CD4-positive, alpha-beta T cell treated with Interferon gamma for 1 hour (primary cell): Measurements from ENCODE around the gene SUGCT.
"Not testable (repeated sequence)": the region's sequence is repeated elsewhere in the genome, so short reads cannot be mapped to it uniquely, and the experiment has no call there.

Experiments
- DNase-seq: peaks from one replicate; pipeline ENCODE4 v3.0.0-alpha.2; 2020

SUGCT gene

DNA sequence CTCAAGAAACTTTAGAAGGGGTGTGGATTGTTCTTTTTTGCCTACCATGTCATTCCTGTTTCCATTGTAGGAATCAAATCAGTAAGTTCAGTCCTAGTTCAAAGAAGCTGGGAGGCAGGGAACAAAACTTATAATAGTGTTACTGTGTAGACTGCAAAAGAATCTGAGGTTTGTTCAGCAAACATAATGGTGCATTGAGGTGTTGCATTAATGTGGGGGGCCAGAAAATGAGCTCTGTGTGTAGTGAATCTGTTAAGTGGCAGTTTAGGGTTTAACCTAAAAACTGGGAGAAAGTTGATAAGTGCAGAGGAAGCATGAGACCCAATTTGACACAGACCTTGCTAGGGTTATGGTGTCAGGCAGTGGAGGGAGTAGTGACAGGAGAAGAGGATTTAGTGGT, 197.7 kb downstream of the SUGCT start:
- DNase-seq: no peak

DNA sequence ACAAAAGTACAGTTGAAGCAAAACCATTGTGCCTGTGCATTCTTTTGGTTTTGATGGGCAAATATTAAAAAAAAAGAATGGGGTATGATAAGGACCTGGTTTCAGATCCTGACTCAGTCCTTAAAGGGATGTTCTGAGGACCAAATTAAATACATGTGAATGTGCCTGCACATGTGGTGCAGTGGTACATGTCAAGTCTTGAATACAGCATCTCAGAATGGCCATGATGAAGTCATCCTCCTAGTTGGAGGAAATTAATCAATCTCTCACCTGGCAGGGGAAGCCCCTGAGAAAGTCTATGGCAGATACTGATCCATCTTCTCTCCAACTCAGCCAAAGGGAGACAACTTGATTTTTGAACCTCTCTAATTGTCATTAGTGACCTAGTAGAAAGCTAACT, 207.0 kb downstream of the SUGCT start:
- DNase-seq: no peak

DNA sequence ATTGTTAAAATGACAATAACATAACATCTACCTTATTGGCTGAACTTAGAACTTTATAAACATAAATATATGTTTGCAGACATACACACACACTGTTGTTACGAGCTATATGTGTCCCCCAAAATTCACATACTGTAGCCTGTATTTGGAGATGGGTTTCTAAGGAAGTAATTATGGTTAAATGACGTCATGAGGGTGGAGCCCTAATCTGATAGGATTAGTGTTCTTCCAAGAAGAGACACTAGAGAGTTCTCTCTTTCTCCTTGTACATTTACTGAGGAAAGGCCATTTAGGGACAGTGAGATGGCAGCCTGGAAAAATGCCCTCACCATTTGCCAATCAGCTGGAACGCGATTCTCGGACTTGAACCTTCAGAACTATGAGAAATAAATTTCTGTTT, 211.7 kb downstream of the SUGCT start:
- DNase-seq: no peak

DNA sequence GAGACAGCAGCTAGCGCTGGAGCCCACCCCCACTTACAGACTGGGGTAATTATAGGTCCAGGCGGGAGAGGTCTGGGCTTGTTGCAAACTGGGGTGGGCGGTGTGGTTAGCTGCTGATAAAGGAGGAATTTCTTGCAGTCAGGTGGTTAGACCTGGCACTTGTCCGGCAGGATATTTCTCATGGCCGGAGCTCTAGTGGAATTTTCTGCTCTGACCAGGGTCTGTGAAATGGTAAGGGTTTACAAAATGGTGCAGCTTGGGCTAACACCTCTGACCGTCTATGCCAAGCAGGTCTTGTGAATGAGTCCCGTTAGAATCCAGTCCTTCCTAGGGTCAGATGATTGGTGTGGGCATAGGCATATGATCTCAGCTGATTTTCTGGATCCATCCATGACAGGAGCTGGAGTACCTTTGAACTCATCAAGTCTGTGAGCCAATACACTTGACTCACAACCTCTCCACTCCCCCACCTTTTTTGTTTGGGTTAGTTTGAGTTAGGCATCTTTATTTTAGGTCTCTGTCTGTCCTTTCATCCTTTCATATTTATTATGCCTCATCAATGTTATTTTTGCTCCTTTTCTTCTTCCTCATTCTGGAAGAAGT, 213.4 kb downstream of the SUGCT start:
- DNase-seq: no peak

DNA sequence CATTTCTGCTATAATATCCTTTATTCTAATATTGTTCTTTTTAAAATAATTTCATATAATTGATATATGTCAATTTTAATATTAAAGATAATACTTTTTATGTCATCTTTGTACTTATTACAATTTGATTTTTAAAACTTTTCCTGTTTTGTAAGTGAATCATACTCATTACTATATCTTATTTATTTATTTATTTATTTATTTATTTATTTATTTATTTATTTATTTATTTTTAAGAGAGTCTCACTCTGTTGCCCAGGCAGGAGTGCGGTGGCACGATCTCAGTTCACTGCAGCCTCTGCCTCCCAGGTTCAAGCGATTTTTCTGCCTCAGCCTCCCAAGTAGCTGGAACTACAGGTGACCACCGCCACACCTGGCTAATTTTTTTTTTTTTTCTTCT, 215.3 kb downstream of the SUGCT start:
- no peak for DNase-seq

DNA sequence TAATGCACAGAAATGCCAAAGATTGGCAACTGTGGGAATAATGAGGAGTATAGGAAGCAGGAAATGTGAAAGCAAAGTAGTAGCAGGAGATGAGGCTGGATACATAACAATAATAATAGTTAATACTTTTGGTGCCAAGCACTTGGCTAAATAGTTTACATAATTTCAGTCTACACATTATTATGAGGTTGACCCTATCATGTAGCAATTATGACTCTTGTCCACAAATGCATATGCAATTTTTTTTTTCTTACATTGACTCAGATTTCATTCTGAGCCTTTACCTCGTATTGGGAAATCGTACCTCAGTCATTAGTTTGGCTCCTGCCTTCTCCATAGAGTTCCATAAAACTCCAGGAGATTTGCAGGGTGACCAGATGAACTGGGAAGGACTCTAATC, 219.9 kb downstream of the SUGCT start:
- no peak for DNase-seq

DNA sequence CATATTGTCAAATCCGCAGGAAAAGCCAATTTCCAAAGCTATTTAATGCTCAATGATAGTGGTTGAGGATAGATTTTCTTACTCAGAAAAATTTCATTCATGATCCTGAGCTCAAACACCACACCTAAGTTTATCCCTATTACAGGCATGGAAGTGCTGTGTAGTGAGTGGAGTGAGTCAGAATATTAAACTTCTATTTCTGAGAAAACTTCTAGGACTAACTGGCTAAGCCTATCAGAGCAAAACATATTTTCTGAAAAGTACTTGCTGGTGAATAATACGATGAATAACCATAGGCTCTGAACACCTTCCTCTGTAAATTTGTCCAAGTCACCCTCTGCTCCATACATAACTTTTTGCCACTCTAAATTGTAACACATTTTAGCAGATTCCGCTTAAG, 221.5 kb downstream of the SUGCT start:
- no peak for DNase-seq

DNA sequence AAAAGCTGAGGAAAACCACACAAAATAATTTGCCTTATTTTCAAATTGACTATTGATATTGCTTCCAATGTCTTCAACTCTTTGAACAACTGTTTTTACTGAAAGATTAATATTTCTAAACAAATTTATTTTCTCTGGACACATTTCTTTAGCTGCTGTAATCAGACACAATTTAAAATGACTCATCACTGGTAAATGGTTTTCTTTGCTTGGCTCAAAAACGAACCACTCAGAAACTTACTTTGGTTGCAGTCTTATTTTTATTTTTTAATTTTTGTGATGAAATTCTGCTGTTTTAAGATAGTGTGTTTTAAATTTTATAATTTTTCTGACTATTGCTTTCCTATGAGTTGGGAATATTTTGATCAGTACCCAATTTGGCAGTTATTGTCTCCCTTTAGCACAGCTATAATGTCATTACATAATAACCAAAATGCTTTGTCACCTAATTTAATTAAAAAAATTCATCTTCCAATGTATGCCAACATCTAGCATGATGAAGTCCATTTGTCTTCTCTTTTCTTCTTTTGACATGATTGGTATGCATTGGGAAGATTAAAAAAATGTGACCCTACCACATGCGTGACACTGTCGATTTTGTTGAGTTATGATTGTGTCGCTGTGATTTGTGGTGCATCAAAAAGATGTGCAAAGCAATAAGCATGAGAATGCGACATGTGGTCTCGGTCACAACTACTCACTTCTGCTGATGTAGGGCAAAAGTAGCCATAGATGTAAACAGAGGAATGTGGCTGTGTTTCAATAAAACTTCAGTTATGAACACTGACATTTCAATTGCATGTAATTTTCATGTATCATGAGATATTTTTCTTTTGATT, 222.3 kb downstream of the SUGCT start:
- DNase-seq: no peak

DNA sequence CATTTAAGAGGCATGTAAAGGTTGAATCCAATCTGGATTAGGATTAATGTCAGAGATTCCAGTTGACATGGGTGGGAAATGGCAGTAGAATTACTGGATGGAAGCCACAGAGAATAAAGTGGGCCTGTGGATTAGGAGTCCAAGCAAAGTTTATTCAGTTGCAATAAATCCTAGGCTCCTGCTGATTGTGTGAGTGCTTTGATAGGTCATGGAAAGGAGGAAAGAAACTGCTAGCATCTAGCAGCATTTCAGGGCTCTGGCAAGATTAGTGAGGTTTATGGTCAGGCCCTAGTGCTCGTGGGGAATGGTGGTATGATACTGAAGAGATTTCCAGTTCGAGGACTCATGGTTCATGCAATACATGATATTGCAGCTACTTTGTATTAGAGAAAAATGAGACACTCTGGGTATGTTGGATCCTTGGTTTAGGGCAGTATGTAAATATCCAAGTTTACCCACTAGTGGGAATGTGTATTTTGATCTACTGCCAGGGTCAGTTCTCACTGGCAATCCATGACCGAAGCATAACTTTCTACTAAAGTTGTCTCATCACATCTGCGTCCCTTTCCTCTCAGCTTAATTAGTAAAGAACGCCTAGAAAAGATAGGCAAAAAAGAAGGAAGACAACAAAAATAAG, 235.0 kb downstream of the SUGCT start:
- DNase-seq: no peak

DNA sequence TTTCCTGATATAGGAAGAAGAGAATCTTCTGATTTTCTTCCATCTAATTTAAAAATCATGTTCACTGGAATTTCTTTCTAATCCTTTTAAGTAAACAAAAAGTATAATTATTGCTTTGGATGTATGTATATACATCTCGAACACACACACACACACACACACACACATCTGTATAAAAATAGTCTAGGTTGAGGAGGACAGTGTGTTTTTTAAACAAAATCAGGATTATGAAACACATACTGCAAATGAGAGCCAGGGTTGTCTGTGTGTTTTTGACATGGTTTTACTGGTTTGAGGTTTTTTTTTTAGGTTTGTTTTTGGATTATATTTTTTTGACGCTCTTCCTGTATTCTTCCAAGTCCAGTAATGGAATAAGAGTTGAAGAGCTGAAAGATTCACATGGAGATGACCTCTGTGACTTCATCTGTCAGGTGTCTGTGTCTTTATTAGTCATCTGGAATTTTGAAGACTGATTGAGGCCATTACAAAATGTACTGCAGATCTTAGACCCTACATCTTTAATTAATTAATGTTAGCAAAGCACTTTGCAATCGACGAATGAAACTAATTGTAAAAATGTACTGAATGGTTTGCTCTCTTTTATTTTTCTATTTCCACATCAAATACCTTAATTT, 237.1 kb downstream of the SUGCT start:
- DNase-seq: no peak

DNA sequence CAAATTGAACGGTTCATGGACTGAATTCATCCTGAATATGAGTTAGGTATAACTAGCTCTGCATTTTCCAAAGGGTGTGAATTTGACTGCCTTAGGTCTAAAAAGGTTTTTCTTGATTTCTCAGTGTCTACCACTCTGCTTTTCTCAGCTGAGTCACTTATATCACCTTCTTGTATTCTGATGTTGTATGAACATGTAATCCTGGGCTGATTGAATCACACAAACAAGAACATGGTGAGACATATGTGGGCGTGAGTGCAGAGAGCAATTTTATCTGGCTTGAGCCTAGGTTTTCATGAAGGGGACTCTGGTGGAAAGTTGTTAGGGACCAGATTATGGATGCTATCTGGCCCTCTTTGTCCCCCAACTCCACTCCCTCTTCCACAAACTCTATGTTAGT, 239.8 kb downstream of the SUGCT start:
- DNase-seq: no peak

DNA sequence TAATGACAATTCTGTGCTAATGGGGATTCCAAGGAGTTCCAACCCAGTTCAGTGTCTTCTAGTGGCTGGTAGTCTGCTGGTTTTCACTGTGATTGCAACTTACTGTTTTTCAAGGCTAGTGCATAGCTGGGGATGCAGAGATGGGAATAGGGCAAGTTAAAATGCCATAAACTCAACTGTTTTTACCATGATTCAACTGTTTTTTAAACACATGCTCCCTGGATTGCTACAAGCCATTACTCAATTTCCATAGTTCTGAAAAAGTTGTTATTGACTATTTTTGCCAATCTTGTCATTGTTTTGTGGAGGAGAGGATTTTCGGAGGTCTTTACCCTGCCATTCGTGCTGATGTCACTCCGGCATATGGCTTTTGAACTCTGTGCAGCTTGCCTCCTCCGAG, 245.3 kb downstream of the SUGCT start:
- DNase-seq: no peak

DNA sequence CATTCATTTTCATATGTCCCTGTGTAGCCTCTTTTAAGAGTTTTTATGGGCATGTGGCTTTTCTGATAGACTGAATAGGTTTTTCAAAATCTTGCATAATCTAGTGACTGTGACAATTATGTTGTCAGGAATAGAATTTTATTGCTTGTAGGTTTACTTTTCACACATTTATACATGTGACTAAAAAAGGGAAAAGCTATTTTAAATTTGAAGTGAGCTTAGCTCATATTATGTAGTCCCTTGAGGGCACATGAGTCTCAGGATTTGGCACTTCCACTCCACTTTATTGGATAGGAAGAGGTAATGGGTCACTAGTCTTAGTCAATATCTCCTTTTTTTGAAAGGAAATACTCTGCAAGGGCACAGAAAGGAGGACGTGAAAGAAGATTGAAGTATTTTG, 247.3 kb downstream of the SUGCT start:
- no peak for DNase-seq

DNA sequence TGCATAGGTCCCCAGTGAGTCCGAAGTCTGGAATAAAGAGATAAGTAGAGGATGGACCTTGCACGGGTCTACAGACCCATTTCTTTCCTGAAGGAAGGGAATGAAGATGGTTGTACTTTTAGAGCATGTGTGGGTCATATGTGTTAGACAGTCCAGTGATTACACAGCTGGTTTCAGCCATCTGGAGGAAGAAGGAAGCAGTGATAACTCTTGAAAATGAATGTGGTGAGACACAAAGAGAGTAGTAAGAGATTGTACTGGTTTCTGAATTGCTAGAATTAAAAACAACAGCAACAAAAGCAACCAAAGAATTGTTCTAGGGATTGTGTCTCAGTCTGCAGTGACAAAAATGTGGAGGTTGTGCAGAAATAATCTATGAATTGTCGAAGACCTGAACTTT, 258.9 kb downstream of the SUGCT start:
- DNase-seq: no peak

DNA sequence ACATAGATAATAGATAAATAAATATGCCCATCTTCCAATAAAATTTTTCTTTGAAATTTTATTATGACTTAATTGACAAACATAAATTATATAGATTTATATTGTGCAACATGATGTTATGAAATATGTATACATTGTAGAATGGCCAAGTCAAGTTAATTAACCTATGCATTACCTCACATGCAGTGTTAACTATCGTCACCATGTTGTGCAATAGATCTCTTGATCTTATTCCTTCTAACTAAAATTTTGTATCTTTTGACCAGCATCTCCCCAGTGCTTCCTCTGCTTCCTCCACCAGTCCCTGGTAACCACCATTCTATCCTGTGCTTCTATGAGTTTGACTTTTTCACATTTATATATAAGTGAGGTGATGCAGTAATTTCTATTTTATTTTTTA, 259.6 kb downstream of the SUGCT start:
- DNase-seq: no peak

DNA sequence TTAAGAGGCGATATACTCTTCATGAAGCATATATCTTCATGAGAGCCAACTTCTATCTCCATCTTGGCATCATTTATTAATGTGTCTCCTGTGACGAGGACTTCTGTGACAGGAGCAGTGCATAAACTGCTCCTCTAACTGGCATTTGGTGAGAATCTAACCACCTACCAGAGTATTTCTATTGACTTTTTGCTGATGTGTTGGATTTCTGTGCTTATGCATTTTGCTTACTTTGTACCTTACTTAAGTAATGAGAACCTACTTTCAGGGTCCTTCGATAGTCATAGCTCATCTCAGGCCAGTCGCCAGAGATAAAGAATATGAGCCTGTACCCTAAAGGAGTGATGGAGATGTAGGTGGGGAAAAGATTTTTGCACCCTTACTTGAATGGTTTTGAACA, 265.7 kb downstream of the SUGCT start:
- no peak for DNase-seq

DNA sequence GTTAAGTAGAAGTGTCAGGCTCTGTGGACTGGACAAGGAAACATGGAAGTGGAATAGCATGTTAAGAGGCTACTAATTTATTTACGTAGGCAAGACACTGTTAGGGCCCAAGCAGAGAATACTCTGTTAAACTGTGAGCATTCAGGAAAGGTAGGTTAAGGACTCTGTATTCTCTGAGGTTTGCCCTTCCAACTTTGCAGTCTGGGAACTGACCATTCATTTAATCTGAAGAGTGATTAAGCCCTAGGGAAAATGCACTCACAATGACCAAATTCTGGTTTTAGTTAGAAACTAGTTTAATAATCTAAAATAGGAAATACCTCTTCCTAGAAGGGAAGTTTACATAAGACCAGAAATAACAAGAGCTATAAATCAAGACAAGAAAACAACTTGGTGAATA, 266.6 kb downstream of the SUGCT start:
- DNase-seq: no peak

DNA sequence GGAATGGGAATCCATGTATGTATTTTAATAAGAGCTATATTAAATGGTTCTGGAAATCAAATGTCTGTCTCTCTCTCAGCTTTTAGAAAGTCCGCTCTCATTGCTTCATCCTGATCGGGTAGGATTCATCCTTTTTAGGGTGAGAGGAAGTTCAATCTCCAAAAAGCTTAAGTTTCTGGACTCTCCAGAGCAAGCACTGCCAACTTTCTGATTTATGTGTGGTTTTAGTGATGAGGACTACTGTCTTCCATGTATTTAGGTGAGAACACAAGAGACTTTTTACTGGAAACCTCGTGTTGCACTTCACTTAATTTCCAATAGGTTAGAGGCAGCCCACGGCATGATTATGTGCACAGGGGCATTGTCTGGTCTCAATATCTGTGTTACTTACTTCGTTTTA, 267.9 kb downstream of the SUGCT start:
- DNase-seq: no peak

DNA sequence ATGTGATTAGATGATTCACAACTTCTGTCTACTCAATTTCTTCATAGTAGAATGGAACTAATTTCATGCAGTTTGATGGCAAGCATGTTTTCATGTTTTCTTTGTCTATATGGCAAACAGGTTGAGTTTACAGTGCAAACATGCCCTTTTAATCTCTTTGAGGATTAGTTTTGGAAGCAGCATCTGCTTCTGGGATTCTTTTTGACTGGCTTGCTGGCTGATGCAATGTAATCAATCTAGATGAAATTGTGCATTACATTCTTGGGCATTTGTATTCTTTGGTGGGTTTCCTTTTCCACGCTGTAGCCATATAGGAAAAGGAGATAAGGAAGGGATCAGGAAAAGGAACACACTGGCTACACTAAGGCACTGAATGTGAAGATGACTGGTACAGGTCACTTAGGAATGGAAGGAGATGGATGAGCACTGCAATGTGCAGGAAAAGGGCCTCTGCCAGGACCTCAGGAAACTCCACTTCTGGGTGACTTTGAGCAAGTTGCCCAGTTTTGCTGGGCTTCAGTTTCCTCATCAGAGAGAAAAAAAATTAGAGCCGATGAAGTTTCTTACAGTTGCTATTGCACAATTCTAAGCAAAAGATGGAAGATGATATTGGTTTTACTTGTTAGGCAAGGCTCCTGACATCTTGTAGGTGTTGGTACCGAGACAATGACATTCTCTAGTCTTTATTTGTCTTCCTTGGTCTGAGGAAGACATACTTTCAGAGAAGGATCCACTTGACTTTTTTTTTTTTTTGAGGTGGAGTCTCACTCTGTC, 269.1 kb downstream of the SUGCT start:
- DNase-seq: no peak

DNA sequence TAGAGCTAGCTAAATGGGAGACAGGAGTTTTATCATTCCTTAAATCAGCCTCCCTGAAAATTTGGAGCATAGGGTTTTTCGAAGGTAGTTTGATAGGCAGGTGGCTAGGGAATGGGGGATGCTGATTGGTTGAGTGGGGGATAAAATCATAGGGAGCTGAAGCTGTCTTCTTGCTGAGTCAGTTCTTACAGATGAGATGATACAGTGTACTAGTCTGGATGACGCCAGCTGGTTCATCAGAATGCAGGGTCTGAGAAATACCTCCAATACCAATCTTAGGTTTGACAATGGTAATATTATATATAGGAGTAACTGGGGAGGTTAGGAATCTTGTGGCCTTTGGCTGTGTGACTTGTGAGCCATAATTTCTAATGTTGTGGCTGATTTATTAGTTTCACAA, 271.2 kb downstream of the SUGCT start:
- no peak for DNase-seq

DNA sequence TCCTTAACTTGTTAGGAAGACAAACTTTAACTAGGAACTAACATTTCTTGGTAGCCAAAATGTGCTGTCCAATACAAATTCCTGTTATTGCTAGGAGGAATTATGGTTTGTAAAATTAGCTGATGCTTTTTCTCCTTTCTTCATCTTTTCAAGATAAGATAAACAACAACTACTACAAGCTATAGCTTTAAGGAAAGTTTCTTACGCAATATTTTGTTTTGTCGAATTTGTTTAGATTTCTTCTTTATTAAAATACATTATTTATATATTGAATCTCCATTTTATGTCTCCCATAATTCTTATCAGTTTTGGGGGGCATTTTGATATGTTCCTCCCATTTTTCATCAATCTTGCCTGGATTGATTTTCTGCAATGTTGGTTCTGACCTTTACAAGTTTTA, 277.5 kb downstream of the SUGCT start:
- DNase-seq: no peak

DNA sequence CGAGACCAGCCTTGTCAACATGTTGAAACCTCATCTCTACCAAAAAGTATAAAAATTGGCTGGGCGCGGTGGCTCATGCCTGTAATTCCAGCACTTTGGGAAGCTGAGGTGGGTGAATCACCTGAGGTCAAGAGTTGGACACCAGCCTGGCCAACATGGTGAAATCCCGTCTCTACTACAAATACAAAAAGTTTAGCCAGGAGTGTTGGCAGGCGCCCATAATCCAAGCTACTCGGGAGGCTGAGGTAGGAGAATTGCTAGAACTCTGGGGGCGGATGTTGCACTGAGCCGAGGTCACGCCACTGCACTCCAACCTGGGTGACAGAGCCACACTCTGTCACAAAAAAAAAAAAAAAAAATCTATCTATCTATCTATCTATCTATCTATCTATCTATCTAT, 279.9 kb downstream of the SUGCT start:
- not testable (repeated sequence) for DNase-seq

DNA sequence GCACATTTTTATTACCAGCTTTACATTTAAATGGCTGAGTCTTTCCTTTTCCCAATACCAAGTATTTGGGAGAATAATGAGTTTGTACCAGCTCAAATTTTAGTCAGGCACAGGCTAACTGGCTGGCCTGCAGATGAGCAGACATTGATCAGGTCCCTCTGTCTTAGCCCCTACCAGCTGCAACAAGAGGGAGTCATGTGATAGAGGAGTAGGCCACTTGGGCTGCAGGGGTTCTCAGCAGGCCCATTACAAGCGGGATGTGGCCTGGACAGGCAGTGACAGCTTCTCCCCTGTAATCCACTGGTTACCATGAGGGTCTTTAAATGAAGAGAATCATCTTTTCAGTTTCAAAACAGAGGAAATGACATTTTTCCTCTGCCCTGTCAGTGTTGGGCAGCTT, 283.6 kb downstream of the SUGCT start:
- DNase-seq: no peak
